Vagina (tissue), 2 donors: ENCODE results near the gene SLC32A1. TPM values are rescaled to one million over a fixed set of nuclear protein-coding genes. Genes with fewer than 3 reads are reported as not detected.

Experiments used
- DNase-seq, 2 donors: peaks; one replicate each; pipeline ENCODE4 v3.0.0-alpha.2; 2017; ENCODE audit errors: extremely low spot score in 2 of 2
- H3K27ac ChIP-seq: fragments of 200-600 bp; sonication (generic); one replicate; pipeline ENCODE4 v1.5.1; 2019
- H3K27me3 ChIP-seq: fragments of 200-600 bp; sonication (generic); one replicate; pipeline ENCODE4 v1.5.1; 2019
- H3K36me3 ChIP-seq, 2 donors: fragments of 200-600 bp; sonication (generic); one replicate each; pipeline ENCODE4 v1.5.1; 2017 to 2019
- H3K4me1 ChIP-seq: fragments of 200-600 bp; sonication (generic); one replicate; pipeline ENCODE4 v1.5.1; 2019
- H3K4me3 ChIP-seq, 2 donors: fragments of 200-600 bp; sonication (generic); 1 replicate in 1 of 2; 2 replicates in 1 of 2; pipeline ENCODE4 v1.5.1; 2016 to 2019
- H3K9me3 ChIP-seq: fragments of 200-600 bp; sonication (generic); one replicate; pipeline ENCODE4 v1.5.1; 2019
- CTCF ChIP-seq, 3 experiments: fragments of 450-650 bp in 2 of 3; fragments of 200-600 bp in 1 of 3; sonication (generic) in 1 of 3; IDR thresholded peaks; one replicate each; pipeline ENCODE4 v1.5.1; 2017 to 2019; ENCODE audit warnings: antibody characterized with exemption in 3 of 3, mild to moderate bottlenecking in 2 of 3, moderate library complexity in 2 of 3
- POLR2A ChIP-seq, 2 donors: fragments of 450-650 bp; IDR thresholded peaks; one replicate each; pipeline ENCODE4 v1.6.1; 2017; ENCODE audit warnings: antibody characterized with exemption in 2 of 2, mild to moderate bottlenecking in 2 of 2, moderate library complexity in 2 of 2
- POLR2AphosphoS5 ChIP-seq, 2 donors: sonication (generic); formaldehyde crosslinking; IDR thresholded peaks; one replicate each; pipeline ENCODE4 v1.9.0; 2017; ENCODE audit warnings: antibody characterized with exemption in 2 of 2, mild to moderate bottlenecking in 2 of 2, low read depth in 1 of 2; ENCODE audit not compliant: insufficient read depth in 1 of 2
- intact Hi-C: fragments of 100-400 bp; cut with DNase I; formaldehyde crosslinking; loops from one replicate; pipeline ENCODE4 v1.15.1; 2023
- total RNA-seq: library from RNA; depleted of rRNA; stranded (reverse); fragments of >200 nt; gene quantifications from one replicate; pipeline ENCODE4 v1.2.3, GENCODE V29; 2016

The SLC32A1 gene
- total RNA-seq, 1 donor from 2014 or later: not detected

- intact Hi-C loops: no loop called here
- Histone ChIP-seq H3K27ac (no peak overlapping the region), H3K4me1 (no peaks in the 10 kb centered on the region), H3K27me3 (no peaks in the 10 kb centered on the region), H3K36me3 (no peaks in the 10 kb centered on the region), H3K4me3 (no peak overlapping the region), H3K9me3 (no peaks in the 10 kb centered on the region)
- no peak for TF ChIP-seq POLR2AphosphoS5 (IDR thresholded peaks at IDR 0.05; ENCODE audit: insufficient read depth in 1 of 2, low read depth in 1 of 2)
- no peak for TF ChIP-seq CTCF (IDR thresholded peaks at IDR 0.05)
- no peak for TF ChIP-seq POLR2A (IDR thresholded peaks at IDR 0.05)
- no peak for DNase-seq
Observed at GRCh38 chr20:38714308-38714707, 10.0 kb upstream of the SLC32A1 start.

DNA sequence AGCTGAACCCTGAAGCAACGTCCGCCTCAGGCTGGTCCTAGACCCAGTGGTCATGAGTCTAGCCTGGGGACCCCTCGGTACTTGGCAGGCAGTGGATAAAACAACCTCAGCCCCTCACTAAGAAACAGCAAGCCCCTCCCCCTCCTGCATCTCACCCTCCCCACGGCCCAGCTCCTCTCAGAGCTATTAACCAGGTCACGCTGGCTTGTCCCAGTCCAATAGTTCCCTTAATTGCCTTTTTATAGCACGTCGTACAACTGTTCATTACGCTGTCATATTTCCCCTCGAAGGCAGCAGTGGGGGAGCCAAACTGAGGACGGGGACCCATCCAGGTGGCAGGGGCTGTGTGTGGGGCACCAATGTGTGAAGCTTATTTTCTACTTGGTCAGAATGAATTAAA, 8.6 kb upstream of the SLC32A1 start:
- intact Hi-C loops: no loop called here
- Histone ChIP-seq H3K4me3 (no peak overlapping the region), H3K27ac (no peak overlapping the region), H3K9me3 (no peaks in the 10 kb centered on the region), H3K4me1 (no peaks in the 10 kb centered on the region), H3K27me3 (no peaks in the 10 kb centered on the region), H3K36me3 (no peaks in the 10 kb centered on the region)
- no peak for DNase-seq
- no peak for TF ChIP-seq CTCF (IDR thresholded peaks at IDR 0.05)
- no peak for TF ChIP-seq POLR2AphosphoS5 (IDR thresholded peaks at IDR 0.05; ENCODE audit: insufficient read depth in 1 of 2, low read depth in 1 of 2)
- no peak for TF ChIP-seq POLR2A (IDR thresholded peaks at IDR 0.05)

DNA sequence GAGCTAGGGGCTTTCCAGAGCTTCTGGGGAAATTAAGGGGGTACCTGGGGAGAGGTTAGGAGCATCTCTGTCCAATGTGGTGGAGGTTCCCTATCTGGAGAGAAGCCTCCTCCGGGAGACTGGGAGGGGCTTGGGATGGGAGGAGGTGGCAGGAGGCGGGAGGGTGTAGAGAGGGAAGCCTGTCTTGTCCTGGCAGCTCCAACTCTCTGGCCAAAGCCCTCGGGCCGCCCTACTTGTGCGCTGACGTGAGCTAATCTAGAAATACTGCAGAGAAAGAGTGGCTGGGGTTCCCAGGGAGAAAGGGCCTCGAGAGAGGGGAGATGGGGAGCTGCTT, 1.6 kb upstream of the SLC32A1 start:
- intact Hi-C loops: no loop called here

GRCh38 chr20:38723017-38723847, 1.1 kb upstream of the SLC32A1 start:
- Histone ChIP-seq H3K4me1 (peaks cover 32% of the 10 kb centered on the region), H3K27me3 (peaks cover 45% of the 10 kb centered on the region)

More for the DNA sequence above, 1.6 kb upstream of the SLC32A1 start:
- TF ChIP-seq POLR2AphosphoS5 (IDR thresholded peaks at IDR 0.05; ENCODE audit: insufficient read depth in 1 of 2, low read depth in 1 of 2) (no peak), CTCF (IDR thresholded peaks at IDR 0.05) (no peak), POLR2A (IDR thresholded peaks at IDR 0.05) (no peak)
- peaks cover 32% of the 10 kb centered on the region for H3K4me1 ChIP-seq
- peaks cover 41% of the 10 kb centered on the region for H3K27me3 ChIP-seq
- H3K36me3 ChIP-seq: no peaks in the 10 kb centered on the region
- no peak for DNase-seq
- H3K4me3 ChIP-seq: no peak overlapping the region
- H3K27ac ChIP-seq: no peak overlapping the region
- no peaks in the 10 kb centered on the region for H3K9me3 ChIP-seq

More at GRCh38 chr20:38723017-38723847, 1.1 kb upstream of the SLC32A1 start:
- DNase-seq: no peak
- TF ChIP-seq POLR2A (IDR thresholded peaks at IDR 0.05): no peak
- no peak for TF ChIP-seq POLR2AphosphoS5 (IDR thresholded peaks at IDR 0.05; ENCODE audit: insufficient read depth in 1 of 2, low read depth in 1 of 2)
- no peak for TF ChIP-seq CTCF (IDR thresholded peaks at IDR 0.05)
- Histone ChIP-seq H3K27ac (no peak overlapping the region), H3K36me3 (no peaks in the 10 kb centered on the region), H3K9me3 (no peaks in the 10 kb centered on the region), H3K4me3 (no peak overlapping the region)
- intact Hi-C loops: no loop called here
